Osteoblast (primary cell): ENCODE measurements around the gene HHATL. TPM values are rescaled to one million over a fixed set of nuclear protein-coding genes. Genes with fewer than 3 reads are reported as not detected.

Experiments
- DNase-seq: peaks from one replicate; pipeline ENCODE4 v3.0.0; 2011; ENCODE audit warnings: low spot score, mixed read lengths; ENCODE audit not compliant: insufficient read length; ENCODE audit errors: missing footprints
- H2AFZ ChIP-seq: 2 replicates; pipeline ENCODE4 v1.6.0; 2011; ENCODE audit warnings: mild to moderate bottlenecking, low read length
- H3K27ac ChIP-seq: 2 replicates; pipeline ENCODE4 v1.5.1; 2011; ENCODE audit warnings: mild to moderate bottlenecking, low read depth, low read length, moderate library complexity
- H3K27me3 ChIP-seq: 2 replicates; pipeline ENCODE4 v1.6.0; 2012; ENCODE audit warnings: mild to moderate bottlenecking, control low read depth, inconsistent platforms, low read length, moderate library complexity; ENCODE audit not compliant: insufficient read depth
- H3K36me3 ChIP-seq: 2 replicates; pipeline ENCODE4 v1.5.1; 2011; ENCODE audit warnings: mild to moderate bottlenecking, low read length, control low read depth, moderate library complexity; ENCODE audit not compliant: insufficient read depth
- H3K4me1 ChIP-seq: 2 replicates; pipeline ENCODE4 v1.5.1; 2011; ENCODE audit warnings: mild to moderate bottlenecking, low read length, control low read depth, moderate library complexity; ENCODE audit not compliant: insufficient read depth
- H3K4me2 ChIP-seq: 2 replicates; pipeline ENCODE4 v1.6.0; 2011; ENCODE audit warnings: mild to moderate bottlenecking, low read length; ENCODE audit not compliant: insufficient read depth
- H3K4me3 ChIP-seq: fragments of 200-600 bp; sonication (generic); 3 replicates; pipeline ENCODE4 v1.5.1; 2012; ENCODE audit warnings: mild to moderate bottlenecking, low read length, inconsistent platforms; ENCODE audit not compliant: insufficient read depth
- H3K79me2 ChIP-seq: 2 replicates; pipeline ENCODE4 v1.6.0; 2012; ENCODE audit warnings: mild to moderate bottlenecking, low read length, control low read depth, inconsistent platforms; ENCODE audit not compliant: insufficient read depth
- H3K9me3 ChIP-seq: 2 replicates; pipeline ENCODE4 v1.5.1; 2011; ENCODE audit warnings: low read depth, low read length, control low read depth
- H4K20me1 ChIP-seq: 2 replicates; pipeline ENCODE4 v1.6.0; 2012; ENCODE audit warnings: mild to moderate bottlenecking, low read length, control low read depth; ENCODE audit not compliant: insufficient read depth
- CTCF ChIP-seq: IDR thresholded peaks from 2 replicates; pipeline ENCODE4 v1.5.1; 2011; ENCODE audit warnings: mild to moderate bottlenecking, low read depth, low read length, moderate library complexity; ENCODE audit errors: extremely low read depth
- total RNA-seq: library from RNA; depleted of rRNA; stranded (reverse); fragments of >200 nt; gene quantifications from 2 replicates; pipeline ENCODE4 v1.2.3, GENCODE V29; 2012

HHATL gene
- total RNA-seq, 1 donor, result not detected

- Histone ChIP-seq H3K27me3 (no peaks in the 10 kb centered on the region), H3K4me2 (no peak overlapping the region), H3K36me3 (peaks cover 8% of the 10 kb centered on the region), H4K20me1 (peaks cover 18% of the 10 kb centered on the region), H3K79me2 (no peaks in the 10 kb centered on the region), H3K27ac (no peak overlapping the region), H3K4me3 (no peak overlapping the region), H3K9me3 (no peaks in the 10 kb centered on the region), H3K4me1 (peaks cover 1% of the 10 kb centered on the region), H2AFZ (no peak overlapping the region)
- DNase-seq, result peak; percentile 68
- no peak for TF ChIP-seq CTCF
Measured at GRCh38 chr3:42665050-42665878, 37.3 kb downstream of the HHATL start.

- Histone ChIP-seq H3K27me3 (no peaks in the 10 kb centered on the region), H3K36me3 (peaks cover 11% of the 10 kb centered on the region), H3K4me3 (no peak overlapping the region), H2AFZ (no peak overlapping the region), H3K4me2 (no peak overlapping the region), H4K20me1 (peaks cover 25% of the 10 kb centered on the region), H3K79me2 (no peaks in the 10 kb centered on the region), H3K27ac (no peak overlapping the region), H3K9me3 (no peaks in the 10 kb centered on the region), H3K4me1 (peaks cover 9% of the 10 kb centered on the region)
- DNase-seq, result no peak
- TF ChIP-seq CTCF, result no peak
Measured at GRCh38 chr3:42664438-42664803, 38.2 kb downstream of the HHATL start.

- H3K27me3 ChIP-seq, result no peaks in the 10 kb centered on the region
- no peak overlapping the region for H3K4me2 ChIP-seq
- H3K4me3 ChIP-seq, result no peak overlapping the region
- no peak for TF ChIP-seq CTCF
- peaks cover 9% of the 10 kb centered on the region for H3K4me1 ChIP-seq
- no peaks in the 10 kb centered on the region for H3K79me2 ChIP-seq
- peak; percentile 90 for DNase-seq
- H3K27ac ChIP-seq, result no peak overlapping the region
- H2AFZ ChIP-seq, result no peak overlapping the region
- peaks cover 14% of the 10 kb centered on the region for H3K36me3 ChIP-seq
- H3K9me3 ChIP-seq, result no peaks in the 10 kb centered on the region
- H4K20me1 ChIP-seq, result peaks cover 26% of the 10 kb centered on the region
Measured at GRCh38 chr3:42663581-42664437, 38.8 kb downstream of the HHATL start.
